Lower leg skin (tissue), 4 donors: ENCODE data around the gene KREMEN1. TPM values are rescaled to one million over a fixed set of nuclear protein-coding genes. Genes with fewer than 3 reads are reported as not detected.

Source experiments
- DNase-seq, 2 donors: peaks; one replicate each; pipeline ENCODE4 v3.0.0-alpha.2; 2019; ENCODE audit warnings: low spot score in 2 of 2
- H3K4me3 ChIP-seq: fragments of 200-600 bp; sonication (generic); 2 replicates; pipeline ENCODE4 v1.5.1; 2017; ENCODE audit warnings: mild to moderate bottlenecking, low read depth; ENCODE audit not compliant: poor library complexity, severe bottlenecking
- POLR2A ChIP-seq, 2 donors: fragments of 450-650 bp; IDR thresholded peaks; one replicate each; pipeline ENCODE4 v1.6.1; 2016 to 2017; ENCODE audit warnings: antibody characterized with exemption in 2 of 2, mild to moderate bottlenecking in 1 of 2, moderate library complexity in 1 of 2
- WGBS, 2 donors: methylation state at CpG; one replicate each; pipeline ENCODE4 v1.1.5; 2018; 5-methylcytosine and 5-hydroxymethylcytosine counted together
- intact Hi-C: fragments of 100-400 bp; cut with DNase I; formaldehyde crosslinking; loops from one replicate; pipeline ENCODE4 v1.15.0; 2023; ENCODE audit warnings: low total_unique reads
- total RNA-seq, 4 donors: library from RNA; depleted of rRNA; stranded (reverse); fragments of >200 nt; gene quantifications; one replicate each; pipeline ENCODE4 v1.1.0, GENCODE V29; 2016
- TF ChIP-seq, protein P1 (sequence below), 3 donors: fragments of 450-650 bp; IDR thresholded peaks; one replicate each; pipeline ENCODE4 v1.5.1; 2016; ENCODE audit warnings: antibody characterized with exemption in 3 of 3, mild to moderate bottlenecking in 3 of 3, moderate library complexity in 2 of 3

KREMEN1 gene
- total RNA-seq, 4 donors from 2014 or later, result 28.8 to 52.0 (median 48.0) TPM

DNA sequence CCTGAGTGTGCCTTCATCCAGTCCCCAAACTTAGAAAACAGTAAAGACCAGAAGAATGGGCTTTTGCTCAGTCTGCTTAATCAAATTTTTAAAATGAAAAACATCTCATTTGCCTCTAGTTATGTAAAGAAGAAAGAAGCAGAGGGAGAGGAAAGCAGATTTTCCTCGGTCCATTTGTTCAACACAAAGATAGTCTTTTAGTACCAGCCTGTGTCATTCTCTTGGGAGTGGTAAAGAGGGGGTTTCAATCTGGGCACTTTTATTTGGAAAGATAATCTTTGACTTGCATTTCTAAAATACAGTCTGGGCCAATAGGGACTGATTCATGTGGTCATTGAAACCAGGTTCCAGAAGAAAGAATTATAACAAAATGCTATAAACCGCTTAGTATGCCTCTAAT is 29.5 kb downstream of the KREMEN1 start:
- no peak for TF ChIP-seq POLR2A (IDR thresholded peaks at IDR 0.05)
- TF ChIP-seq, protein P1, sequence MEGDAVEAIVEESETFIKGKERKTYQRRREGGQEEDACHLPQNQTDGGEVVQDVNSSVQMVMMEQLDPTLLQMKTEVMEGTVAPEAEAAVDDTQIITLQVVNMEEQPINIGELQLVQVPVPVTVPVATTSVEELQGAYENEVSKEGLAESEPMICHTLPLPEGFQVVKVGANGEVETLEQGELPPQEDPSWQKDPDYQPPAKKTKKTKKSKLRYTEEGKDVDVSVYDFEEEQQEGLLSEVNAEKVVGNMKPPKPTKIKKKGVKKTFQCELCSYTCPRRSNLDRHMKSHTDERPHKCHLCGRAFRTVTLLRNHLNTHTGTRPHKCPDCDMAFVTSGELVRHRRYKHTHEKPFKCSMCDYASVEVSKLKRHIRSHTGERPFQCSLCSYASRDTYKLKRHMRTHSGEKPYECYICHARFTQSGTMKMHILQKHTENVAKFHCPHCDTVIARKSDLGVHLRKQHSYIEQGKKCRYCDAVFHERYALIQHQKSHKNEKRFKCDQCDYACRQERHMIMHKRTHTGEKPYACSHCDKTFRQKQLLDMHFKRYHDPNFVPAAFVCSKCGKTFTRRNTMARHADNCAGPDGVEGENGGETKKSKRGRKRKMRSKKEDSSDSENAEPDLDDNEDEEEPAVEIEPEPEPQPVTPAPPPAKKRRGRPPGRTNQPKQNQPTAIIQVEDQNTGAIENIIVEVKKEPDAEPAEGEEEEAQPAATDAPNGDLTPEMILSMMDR (IDR thresholded peaks at IDR 0.05), result no peak
- DNase-seq, result no peak
- intact Hi-C loops, result no loop called here
- no peak overlapping the region for H3K4me3 ChIP-seq
- 91 to 92% methylated on average over 2 of the region's 2 CpGs for WGBS, 2 donors

DNA sequence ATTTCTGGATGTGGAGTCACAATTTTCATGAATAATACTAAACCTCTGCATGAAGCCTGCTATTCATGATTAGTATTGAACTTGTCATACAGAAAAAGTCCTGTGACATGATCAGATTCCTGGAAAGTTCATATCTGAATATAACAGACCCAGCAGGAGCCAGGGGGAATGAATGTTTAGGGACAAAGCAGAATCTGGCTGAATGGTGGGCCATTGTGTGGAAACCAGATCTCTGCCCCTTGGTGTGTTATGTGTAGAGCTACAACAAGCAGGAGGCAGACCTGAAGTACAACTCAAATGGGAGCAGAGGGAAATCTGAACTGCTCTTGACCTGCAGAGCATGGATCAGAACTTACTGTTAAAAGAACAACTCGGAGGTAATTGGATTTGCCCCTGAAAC is 30.3 kb downstream of the KREMEN1 start:
- no peak for DNase-seq
- H3K4me3 ChIP-seq, result no peak overlapping the region
- WGBS, 2 donors, result 82 to 100% methylated on average over 1 of the region's 1 CpG
- intact Hi-C loops, result no loop called here
- no peak for TF ChIP-seq POLR2A (IDR thresholded peaks at IDR 0.05)
- TF ChIP-seq, protein P1 (IDR thresholded peaks at IDR 0.05), result no peak

DNA sequence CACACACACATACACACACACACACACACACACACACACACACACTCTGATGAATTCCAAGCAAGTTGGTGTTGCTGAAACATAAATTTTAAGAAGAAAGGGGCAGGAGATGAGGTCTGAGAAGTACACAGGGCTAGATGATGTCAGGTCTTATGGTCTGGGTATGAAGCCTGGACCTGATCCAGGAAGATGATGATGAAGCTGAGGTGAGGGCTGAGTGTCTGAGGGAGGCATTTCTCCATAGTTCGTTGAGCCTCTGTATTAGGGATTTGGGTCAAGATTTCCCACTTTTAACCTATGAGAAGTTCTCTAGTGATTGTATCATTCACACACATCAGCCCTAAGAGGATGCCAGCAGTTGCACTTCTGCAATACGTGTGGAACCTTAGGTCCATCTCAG is 32.6 kb downstream of the KREMEN1 start:
- intact Hi-C loops, result no loop called here
- DNase-seq, result no peak
- TF ChIP-seq, protein P1 (IDR thresholded peaks at IDR 0.05), result no peak
- TF ChIP-seq POLR2A (IDR thresholded peaks at IDR 0.05), result no peak
- WGBS, 2 donors, result 63 to 75% methylated on average over 2 of the region's 2 CpGs
- no peak overlapping the region for H3K4me3 ChIP-seq

DNA sequence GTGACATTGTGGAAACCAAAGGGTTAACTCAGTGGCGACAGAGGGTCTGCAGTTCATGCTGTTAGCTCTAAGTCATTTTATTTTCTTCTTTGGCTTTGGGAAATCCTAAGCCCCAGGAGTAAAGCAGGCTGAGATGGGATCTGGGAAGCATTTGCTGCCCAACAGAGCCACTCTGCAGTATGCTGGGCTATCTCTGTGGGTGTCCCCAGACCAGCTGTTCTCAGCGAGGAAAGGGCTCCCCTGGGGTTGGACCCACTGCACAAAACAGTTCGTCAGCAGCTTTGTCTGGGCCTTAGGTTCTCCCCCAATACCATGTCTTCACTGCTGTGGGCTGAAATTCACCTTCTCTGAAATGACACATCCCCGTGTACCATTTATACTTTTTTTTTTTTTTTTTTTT is 34.0 kb downstream of the KREMEN1 start:
- 66% methylated on average over 4 of the region's 4 CpGs for WGBS, 2 donors
- TF ChIP-seq, protein P1 (IDR thresholded peaks at IDR 0.05), result no peak
- TF ChIP-seq POLR2A (IDR thresholded peaks at IDR 0.05), result no peak
- no peak for DNase-seq
- intact Hi-C loops, result no loop called here
- H3K4me3 ChIP-seq, result no peak overlapping the region

DNA sequence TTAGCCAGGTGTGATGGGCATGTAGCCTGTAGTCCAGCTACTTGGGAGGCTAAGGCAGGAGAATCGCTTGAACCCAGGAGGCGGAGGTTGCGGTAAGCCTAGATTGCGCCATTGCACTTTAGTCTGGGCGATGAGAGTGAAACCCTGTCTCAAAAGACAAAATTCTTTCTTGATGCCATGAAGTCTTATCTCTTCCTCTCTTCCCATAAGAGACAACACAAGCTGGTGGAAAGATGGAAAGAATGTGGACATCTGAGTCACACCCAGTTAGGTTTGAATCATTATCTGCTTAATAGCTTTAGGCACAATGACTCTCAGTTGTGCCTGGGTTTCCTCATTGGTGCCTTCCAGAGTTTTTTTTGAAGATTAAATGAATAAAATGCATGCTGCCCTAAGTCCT is 35.3 kb downstream of the KREMEN1 start:
- intact Hi-C loops, result no loop called here
- no peak for TF ChIP-seq POLR2A (IDR thresholded peaks at IDR 0.05)
- TF ChIP-seq, protein P1 (IDR thresholded peaks at IDR 0.05), result no peak
- 93 to 94% methylated on average over 5 of the region's 5 CpGs for WGBS, 2 donors
- H3K4me3 ChIP-seq, result no peak overlapping the region
- no peak for DNase-seq

DNA sequence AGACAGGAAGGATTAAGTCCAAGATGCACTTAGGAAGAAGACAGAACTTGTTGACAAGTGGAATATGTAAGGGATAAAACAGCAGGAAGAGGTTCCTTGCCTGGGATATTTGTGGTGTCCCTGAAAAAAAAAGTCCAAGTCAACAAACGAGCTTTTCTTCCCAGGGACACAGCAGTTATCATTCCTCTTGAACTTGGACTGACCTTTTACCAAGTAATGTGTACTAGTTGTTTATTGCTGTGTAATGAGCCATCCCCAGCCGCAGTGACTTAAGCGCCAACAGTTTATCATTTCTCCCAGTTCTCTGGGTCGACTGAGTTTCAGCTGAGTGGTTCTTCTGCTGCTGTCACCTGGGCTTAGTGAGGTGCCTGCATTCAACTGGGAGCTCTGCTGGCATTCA is 37.0 kb downstream of the KREMEN1 start:
- DNase-seq, result no peak
- WGBS, 2 donors, result 72 to 74% methylated on average over 4 of the region's 4 CpGs
- TF ChIP-seq, protein P1 (IDR thresholded peaks at IDR 0.05), result no peak
- no peak for TF ChIP-seq POLR2A (IDR thresholded peaks at IDR 0.05)
- no peak overlapping the region for H3K4me3 ChIP-seq
- intact Hi-C loops, result no loop called here
